Measurements from ENCODE around the gene PLCB4. TPM values are rescaled to one million over a fixed set of nuclear protein-coding genes. Genes with fewer than 3 reads are reported as not detected.

The PLCB4 gene
- total RNA-seq, 1 donor from 2014 or later, result 59.6 TPM

DNA sequence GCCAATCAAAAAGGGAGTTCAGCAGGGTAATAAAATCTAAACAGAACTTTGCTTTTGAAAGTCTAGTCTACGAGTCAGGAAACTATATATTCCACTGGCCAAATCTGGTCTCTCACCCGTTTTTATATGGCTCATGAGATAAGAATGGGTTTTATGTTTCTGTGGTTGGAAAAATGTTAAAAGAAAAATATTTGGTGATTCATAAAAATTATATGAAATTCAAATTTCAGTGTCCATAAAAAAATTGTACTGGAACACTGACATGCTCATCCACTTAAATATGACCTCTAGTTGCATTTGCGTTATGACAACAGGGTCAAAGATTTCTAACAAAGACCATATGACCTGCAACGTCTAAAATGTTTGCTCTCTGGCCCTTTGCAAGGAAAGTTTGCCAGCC, 423.2 kb downstream of the PLCB4 start:
- DNase-seq (ENCODE audit: low read depth), result no peak
- TF ChIP-seq, protein P1, sequence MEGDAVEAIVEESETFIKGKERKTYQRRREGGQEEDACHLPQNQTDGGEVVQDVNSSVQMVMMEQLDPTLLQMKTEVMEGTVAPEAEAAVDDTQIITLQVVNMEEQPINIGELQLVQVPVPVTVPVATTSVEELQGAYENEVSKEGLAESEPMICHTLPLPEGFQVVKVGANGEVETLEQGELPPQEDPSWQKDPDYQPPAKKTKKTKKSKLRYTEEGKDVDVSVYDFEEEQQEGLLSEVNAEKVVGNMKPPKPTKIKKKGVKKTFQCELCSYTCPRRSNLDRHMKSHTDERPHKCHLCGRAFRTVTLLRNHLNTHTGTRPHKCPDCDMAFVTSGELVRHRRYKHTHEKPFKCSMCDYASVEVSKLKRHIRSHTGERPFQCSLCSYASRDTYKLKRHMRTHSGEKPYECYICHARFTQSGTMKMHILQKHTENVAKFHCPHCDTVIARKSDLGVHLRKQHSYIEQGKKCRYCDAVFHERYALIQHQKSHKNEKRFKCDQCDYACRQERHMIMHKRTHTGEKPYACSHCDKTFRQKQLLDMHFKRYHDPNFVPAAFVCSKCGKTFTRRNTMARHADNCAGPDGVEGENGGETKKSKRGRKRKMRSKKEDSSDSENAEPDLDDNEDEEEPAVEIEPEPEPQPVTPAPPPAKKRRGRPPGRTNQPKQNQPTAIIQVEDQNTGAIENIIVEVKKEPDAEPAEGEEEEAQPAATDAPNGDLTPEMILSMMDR (conservative IDR thresholded peaks at IDR 0.05; ENCODE audit: low read depth, low read length), result no peak
- no peak overlapping the region for H3K4me3 ChIP-seq (ENCODE audit: low read depth, low read length)

DNA sequence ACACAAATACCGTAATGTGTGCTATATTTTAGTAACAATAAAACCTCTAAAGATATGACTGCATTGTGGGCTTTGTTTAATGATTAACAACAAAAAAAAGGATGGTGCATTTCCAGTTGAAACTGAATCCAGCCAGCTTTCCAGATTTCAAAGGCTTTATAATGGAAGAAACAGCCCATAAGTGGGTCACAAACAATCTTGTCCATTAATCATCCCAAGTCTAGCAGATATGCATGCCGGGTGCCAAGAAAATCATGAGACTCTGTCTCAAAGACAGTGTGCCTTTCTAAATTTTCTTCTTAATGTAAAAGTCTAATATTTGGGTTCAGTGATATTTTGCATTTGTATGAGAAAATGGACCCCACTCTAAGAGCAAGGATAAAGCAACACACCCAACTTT, 424.9 kb downstream of the PLCB4 start:
- no peak for DNase-seq (ENCODE audit: low read depth)
- TF ChIP-seq, protein P1 (conservative IDR thresholded peaks at IDR 0.05; ENCODE audit: low read depth, low read length), result no peak
- H3K4me3 ChIP-seq (ENCODE audit: low read depth, low read length), result no peak overlapping the region

DNA sequence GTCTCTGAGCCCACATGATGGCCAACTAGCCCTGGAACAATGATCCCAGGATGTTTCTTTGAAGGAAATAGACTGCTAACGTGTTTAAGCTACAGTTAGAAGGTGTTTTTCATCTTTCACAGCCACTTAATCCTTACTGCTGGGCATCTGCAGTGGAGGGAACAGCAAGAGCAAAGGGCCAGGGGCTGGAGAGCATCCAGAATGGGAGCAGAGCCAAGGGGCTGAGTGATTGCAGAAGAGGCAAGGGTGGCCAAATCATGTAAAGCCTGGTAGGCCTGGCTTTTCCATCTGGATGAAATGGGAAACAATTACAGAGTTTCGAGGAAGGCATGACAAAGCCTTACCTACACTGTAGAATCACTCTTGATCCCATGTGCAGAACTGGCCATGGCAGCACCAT, 426.8 kb downstream of the PLCB4 start:
- DNase-seq (ENCODE audit: low read depth), result no peak
- TF ChIP-seq, protein P1 (conservative IDR thresholded peaks at IDR 0.05; ENCODE audit: low read depth, low read length), result no peak
- no peak overlapping the region for H3K4me3 ChIP-seq (ENCODE audit: low read depth, low read length)

DNA sequence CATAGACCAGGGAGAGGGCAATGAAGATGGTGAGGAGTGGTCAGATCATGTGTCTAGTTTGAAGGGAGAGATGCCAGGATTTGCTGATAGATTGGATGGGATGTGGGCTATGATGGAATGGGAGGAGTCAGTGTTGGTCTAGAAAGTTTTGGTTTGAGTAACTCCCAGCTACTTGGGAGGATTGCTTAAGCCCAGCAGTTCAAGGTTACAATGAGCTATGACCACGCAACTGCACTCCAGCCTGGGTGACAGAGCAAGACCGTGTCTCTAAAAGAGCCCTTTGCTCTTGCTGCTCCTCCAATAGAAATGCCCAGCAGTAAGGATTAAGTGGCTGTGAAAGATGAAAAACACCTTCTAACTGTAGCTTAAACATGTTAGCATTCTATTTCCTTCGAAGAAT, 427.3 kb downstream of the PLCB4 start:
- DNase-seq (ENCODE audit: low read depth), result no peak
- TF ChIP-seq, protein P1 (conservative IDR thresholded peaks at IDR 0.05; ENCODE audit: low read depth, low read length), result no peak
- H3K4me3 ChIP-seq (ENCODE audit: low read depth, low read length), result no peak overlapping the region

DNA sequence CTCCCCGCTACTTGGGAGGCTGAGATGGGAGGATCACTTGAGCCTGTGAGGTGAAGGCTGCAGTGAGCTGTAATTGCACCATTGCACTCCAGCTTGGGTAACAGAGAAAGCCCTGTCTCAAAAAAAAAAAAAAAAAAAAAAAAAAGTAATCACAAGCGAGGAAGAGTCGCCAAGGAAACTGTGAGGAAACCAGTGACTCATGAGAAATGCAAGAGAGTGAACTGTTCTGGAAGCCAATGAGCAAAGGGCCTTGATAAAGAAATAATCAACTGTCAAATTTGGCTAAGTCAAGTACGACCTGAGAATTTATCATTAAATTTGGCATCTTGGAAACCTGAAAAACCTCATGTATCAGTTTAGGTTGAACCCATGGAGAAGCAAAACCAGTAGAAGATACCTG, 429.4 kb downstream of the PLCB4 start:
- no peak for DNase-seq (ENCODE audit: low read depth)
- TF ChIP-seq, protein P1 (conservative IDR thresholded peaks at IDR 0.05; ENCODE audit: low read depth, low read length), result no peak

DNA sequence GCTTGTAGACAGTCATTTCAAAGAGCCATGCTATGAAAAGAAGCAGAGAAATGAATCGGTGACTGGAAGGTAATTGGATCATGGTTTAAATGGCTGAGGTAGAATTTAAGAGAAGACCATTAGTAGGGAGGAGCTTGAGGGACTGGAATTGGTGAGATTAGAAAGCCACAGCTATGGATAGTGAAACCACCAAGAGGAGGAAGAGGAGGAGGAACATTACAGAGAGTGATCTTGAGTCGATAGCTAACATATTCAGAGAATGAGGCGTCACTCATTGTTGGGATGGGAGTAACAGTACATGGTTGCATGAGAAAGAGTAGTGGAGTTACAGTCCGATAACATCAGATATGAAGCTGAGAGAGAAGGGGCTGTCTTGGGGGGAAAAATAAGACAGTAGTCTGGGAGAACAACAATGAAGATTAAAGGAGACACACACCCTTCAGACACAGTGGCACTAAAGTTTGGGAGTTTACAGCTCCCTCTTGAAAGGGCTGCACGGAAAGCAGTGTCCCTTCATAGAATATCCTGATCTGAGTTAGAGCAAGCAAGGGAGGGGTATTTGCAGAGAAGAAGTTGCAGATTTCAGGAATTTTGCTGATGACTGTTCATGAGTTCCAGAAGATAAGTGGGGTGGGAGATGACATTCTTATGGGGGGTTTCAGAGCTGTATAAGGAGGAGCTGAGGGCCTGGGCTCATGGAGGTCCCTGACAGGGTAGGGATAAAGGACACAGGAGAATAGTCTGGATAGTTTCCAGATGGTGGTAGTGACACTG, 430.4 kb downstream of the PLCB4 start:
- no peak overlapping the region for H3K4me3 ChIP-seq (ENCODE audit: low read depth, low read length)
- no peak for DNase-seq (ENCODE audit: low read depth)
- TF ChIP-seq, protein P1 (conservative IDR thresholded peaks at IDR 0.05; ENCODE audit: low read depth, low read length), result no peak

More for the DNA sequence above, 429.4 kb downstream of the PLCB4 start:
- no peak overlapping the region for H3K4me3 ChIP-seq (ENCODE audit: low read depth, low read length)

DNA sequence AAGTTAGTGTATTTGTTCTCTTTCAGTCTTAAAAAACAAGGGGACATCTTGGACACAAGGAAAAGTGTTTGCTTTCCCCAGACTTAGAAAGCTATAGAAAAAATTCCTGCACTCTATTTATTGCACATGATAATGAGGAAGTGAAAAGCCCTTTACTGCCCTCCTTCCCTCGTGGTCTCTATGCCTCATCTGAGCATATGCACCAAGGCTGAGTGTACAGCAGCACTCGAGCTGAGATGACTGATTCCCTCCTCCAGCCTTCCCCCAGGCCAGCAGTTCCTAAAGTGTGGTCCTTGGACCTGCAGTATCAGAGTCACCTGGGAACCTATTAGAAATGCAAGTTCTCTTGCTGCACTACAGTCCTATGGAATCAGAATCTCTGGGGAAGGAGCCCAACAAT, 431.2 kb downstream of the PLCB4 start:
- TF ChIP-seq, protein P1 (conservative IDR thresholded peaks at IDR 0.05; ENCODE audit: low read depth, low read length), result no peak
- H3K4me3 ChIP-seq (ENCODE audit: low read depth, low read length), result no peak overlapping the region
- DNase-seq (ENCODE audit: low read depth), result no peak
